Endothelial cell (in vitro differentiated cells): ENCODE data around the gene CACUL1. TPM values are rescaled to one million over a fixed set of nuclear protein-coding genes. Genes with fewer than 3 reads are reported as not detected.

Experiments
- DNase-seq: peaks from one replicate; pipeline ENCODE4 v3.0.0; 2021; ENCODE audit warnings: low spot score
- H3K27ac Mint-ChIP-seq: one replicate; pipeline ENCODE4 v1.8.0; 2021; ENCODE audit warnings: mixed read lengths, inconsistent platforms; ENCODE audit not compliant: unreplicated experiment
- H3K27me3 Mint-ChIP-seq: one replicate; pipeline ENCODE4 v1.8.0; 2021; ENCODE audit warnings: mild to moderate bottlenecking, moderate library complexity, mixed read lengths, inconsistent platforms; ENCODE audit not compliant: unreplicated experiment
- H3K36me3 Mint-ChIP-seq: one replicate; pipeline ENCODE4 v1.8.0; 2021; ENCODE audit warnings: mild to moderate bottlenecking, low read depth, mixed read lengths, inconsistent platforms; ENCODE audit not compliant: unreplicated experiment
- H3K4me1 Mint-ChIP-seq: one replicate; pipeline ENCODE4 v1.8.0; 2021; ENCODE audit warnings: mild to moderate bottlenecking, mixed read lengths, inconsistent platforms; ENCODE audit not compliant: unreplicated experiment
- H3K4me3 Mint-ChIP-seq: one replicate; pipeline ENCODE4 v1.8.0; 2021; ENCODE audit warnings: mild to moderate bottlenecking, mixed read lengths, inconsistent platforms; ENCODE audit not compliant: unreplicated experiment
- H3K9me3 Mint-ChIP-seq: one replicate; pipeline ENCODE4 v1.8.0; 2021; ENCODE audit warnings: mixed read lengths, inconsistent platforms; ENCODE audit not compliant: unreplicated experiment
- CTCF ChIP-seq: fragments of 200-600 bp; sonication (generic); IDR thresholded peaks from one replicate; pipeline ENCODE4 v1.5.0; 2021; ENCODE audit warnings: antibody characterized with exemption; ENCODE audit not compliant: unreplicated experiment
- total RNA-seq: library from RNA; stranded (reverse); fragmentation: NEBNext Ultra II Directional; extraction: Animal tissue kit (Norgen Biotek cat#: 25700); gene quantifications from one replicate; pipeline ENCODE4 v1.2.1, GENCODE V29; 2021; ENCODE audit not compliant: unreplicated experiment

The CACUL1 gene
- total RNA-seq, 1 donor from 2014 or later: 59.0 TPM

- no peak for DNase-seq
- H3K36me3 Mint-ChIP-seq: no peaks in the 10 kb centered on the region
- no peaks in the 10 kb centered on the region for H3K4me1 Mint-ChIP-seq
- peaks cover 12% of the 10 kb centered on the region for H3K27me3 Mint-ChIP-seq
- H3K9me3 Mint-ChIP-seq: no peaks in the 10 kb centered on the region
- TF ChIP-seq CTCF: no peak
- H3K27ac Mint-ChIP-seq: no peak overlapping the region
- H3K4me3 Mint-ChIP-seq: no peak overlapping the region
These were observed 15.3 kb upstream of the CACUL1 start for GRCh38 chr10:118769898-118770600.

DNA sequence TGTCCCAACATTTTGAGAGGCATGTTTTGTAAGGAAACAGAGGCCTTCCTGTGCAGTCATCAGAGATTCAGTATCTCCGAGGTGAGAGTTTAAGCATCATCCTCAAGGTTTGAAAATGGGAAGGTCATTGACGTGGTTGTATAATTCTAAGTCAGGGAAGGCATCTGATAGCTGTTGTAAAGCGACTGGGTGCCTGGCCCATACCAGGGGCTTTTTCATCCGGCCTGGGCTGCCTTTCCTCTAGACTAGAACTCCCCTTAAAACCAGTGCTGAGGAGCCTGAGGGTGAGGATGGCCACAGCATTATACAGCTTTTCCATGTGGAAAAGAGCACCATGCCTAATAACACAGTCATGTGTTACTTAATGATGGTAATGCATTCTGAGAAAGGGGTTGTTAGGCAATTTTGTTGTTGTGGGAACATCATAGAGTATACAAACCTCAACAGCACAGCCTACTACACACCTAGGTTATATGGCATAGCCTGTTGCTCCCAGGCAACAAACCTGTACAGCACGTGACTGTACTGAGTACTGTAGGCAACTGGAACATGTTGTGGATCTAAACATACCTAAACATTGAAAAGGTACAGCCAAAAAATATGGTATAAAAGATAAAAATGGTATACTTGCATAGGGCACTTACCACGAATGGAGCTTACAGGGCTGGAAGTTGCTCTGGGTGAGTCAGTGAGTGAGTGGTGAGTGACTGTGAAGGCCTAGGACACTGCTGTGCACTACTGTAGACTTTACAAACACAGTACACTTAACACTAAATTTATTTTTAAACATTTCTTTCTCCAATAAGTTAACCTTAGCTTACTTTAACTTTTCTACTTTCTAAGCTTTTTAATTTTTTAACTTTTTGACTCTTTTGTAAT, 13.5 kb upstream of the CACUL1 start:
- H3K36me3 Mint-ChIP-seq: no peaks in the 10 kb centered on the region
- no peak overlapping the region for H3K27ac Mint-ChIP-seq
- no peaks in the 10 kb centered on the region for H3K4me1 Mint-ChIP-seq
- H3K4me3 Mint-ChIP-seq: no peak overlapping the region
- no peak for TF ChIP-seq CTCF
- H3K9me3 Mint-ChIP-seq: no peaks in the 10 kb centered on the region
- peaks cover 6% of the 10 kb centered on the region for H3K27me3 Mint-ChIP-seq
- no peak for DNase-seq

DNA sequence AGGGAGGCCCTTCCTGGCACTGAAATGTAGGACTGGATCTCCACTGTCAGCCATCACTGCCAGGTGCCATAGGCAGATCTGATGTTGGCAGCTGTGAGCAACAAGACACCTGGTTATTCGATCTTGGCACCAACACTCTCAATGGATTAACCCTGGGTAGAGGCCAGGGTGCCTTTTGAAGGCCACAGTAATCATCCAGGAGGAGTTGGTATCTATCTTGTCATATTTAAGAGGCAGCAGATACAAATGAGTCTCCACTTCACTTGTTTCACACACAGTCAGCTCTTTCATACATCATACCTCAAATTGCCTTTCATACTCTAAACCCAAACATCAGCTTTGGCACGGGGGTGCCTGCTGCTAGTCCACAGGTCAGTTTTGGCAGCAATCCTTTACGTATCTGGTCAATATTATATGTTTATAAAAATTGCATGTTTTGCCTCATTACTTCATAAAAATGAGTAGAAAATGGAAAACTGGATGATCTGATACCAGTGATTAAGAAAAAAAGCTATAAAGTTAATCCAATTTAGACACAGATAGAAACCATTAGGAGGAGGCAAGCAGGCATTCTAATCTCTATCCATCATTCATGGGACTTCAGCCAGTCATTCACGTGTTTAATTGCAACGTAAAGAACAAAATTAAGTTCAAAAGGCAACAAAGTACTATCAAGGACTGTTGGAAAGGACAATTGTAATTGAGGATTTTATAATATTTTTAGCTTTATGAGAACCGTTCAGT, 12.7 kb upstream of the CACUL1 start:
- no peak overlapping the region for H3K27ac Mint-ChIP-seq
- DNase-seq: no peak
- H3K4me3 Mint-ChIP-seq: no peak overlapping the region
- no peaks in the 10 kb centered on the region for H3K9me3 Mint-ChIP-seq
- TF ChIP-seq CTCF: no peak
- no peaks in the 10 kb centered on the region for H3K36me3 Mint-ChIP-seq
- H3K27me3 Mint-ChIP-seq: peaks cover 6% of the 10 kb centered on the region
- H3K4me1 Mint-ChIP-seq: no peaks in the 10 kb centered on the region

GRCh38 chr10:118764195-118764594, 9.4 kb upstream of the CACUL1 start:
- Mint-ChIP-seq H3K36me3 (no peaks in the 10 kb centered on the region), H3K27ac (no peak overlapping the region), H3K4me1 (no peaks in the 10 kb centered on the region), H3K27me3 (peaks cover 1% of the 10 kb centered on the region), H3K4me3 (no peak overlapping the region), H3K9me3 (no peaks in the 10 kb centered on the region)
- DNase-seq: no peak
- no peak for TF ChIP-seq CTCF
